Osteocyte (in vitro differentiated cells): ENCODE data around the gene CACNA1C. TPM values are rescaled to one million over a fixed set of nuclear protein-coding genes. Genes with fewer than 3 reads are reported as not detected.

ENCODE experiments used
- DNase-seq: peaks from one replicate; pipeline ENCODE4 v3.0.0; 2021; ENCODE audit warnings: mixed read lengths; ENCODE audit not compliant: unreplicated experiment; ENCODE audit errors: extremely low spot score
- H3K27ac Mint-ChIP-seq: one replicate; pipeline ENCODE4 v1.8.0; 2021; ENCODE audit warnings: mild to moderate bottlenecking, mixed read lengths; ENCODE audit not compliant: unreplicated experiment
- H3K27me3 Mint-ChIP-seq: one replicate; pipeline ENCODE4 v1.8.0; 2021; ENCODE audit warnings: mixed read lengths; ENCODE audit not compliant: unreplicated experiment
- H3K36me3 Mint-ChIP-seq: one replicate; pipeline ENCODE4 v1.8.0; 2021; ENCODE audit warnings: mixed read lengths; ENCODE audit not compliant: unreplicated experiment
- H3K4me1 Mint-ChIP-seq: one replicate; pipeline ENCODE4 v1.8.0; 2021; ENCODE audit warnings: mixed read lengths; ENCODE audit not compliant: unreplicated experiment
- H3K4me3 Mint-ChIP-seq: one replicate; pipeline ENCODE4 v1.8.0; 2021; ENCODE audit warnings: mild to moderate bottlenecking, moderate library complexity, mixed read lengths; ENCODE audit not compliant: unreplicated experiment
- H3K9me3 Mint-ChIP-seq: one replicate; pipeline ENCODE4 v1.8.0; 2021; ENCODE audit warnings: mixed read lengths; ENCODE audit not compliant: unreplicated experiment
- CTCF ChIP-seq: fragments of 200-600 bp; sonication (generic); IDR thresholded peaks from 2 replicates; pipeline ENCODE4 v1.5.0; 2021; ENCODE audit warnings: antibody characterized with exemption, mild to moderate bottlenecking, moderate library complexity
- total RNA-seq: library from RNA; stranded (reverse); gene quantifications from 2 replicates; pipeline ENCODE4 v1.2.1, GENCODE V29; 2021

Gene CACNA1C
- total RNA-seq, 1 donor from 2014 or later: 67.4 TPM

GRCh38 chr12:2023365-2023764, 29.4 kb upstream of the CACNA1C start:
- no peak for TF ChIP-seq CTCF
- peaks cover 29% of the 10 kb centered on the region for H3K27me3 Mint-ChIP-seq
- no peaks in the 10 kb centered on the region for H3K36me3 Mint-ChIP-seq
- no peaks in the 10 kb centered on the region for H3K4me1 Mint-ChIP-seq
- H3K9me3 Mint-ChIP-seq: peaks cover 3% of the 10 kb centered on the region
- no peak for DNase-seq
- no peak overlapping the region for H3K4me3 Mint-ChIP-seq
- no peak overlapping the region for H3K27ac Mint-ChIP-seq

DNA sequence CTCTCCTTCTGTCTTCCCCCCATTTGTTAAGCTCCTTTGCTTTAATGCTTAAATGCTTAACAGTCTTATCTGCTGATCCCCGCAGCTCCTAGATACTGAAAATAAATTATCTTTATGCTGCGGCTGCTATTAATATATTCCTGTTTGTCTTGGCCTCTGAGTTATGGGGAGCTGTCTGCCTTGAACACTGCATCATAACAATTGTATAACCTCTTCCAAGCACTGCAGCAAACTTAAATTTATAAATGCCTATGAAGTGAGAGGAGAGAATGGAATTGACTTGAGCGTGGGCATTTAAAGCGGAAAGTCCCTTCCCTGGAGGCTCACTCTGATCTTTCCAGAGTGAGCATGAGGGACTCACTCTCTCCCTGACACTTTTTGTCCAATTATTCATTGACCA, 25.4 kb upstream of the CACNA1C start:
- TF ChIP-seq CTCF: no peak
- H3K27ac Mint-ChIP-seq: no peak overlapping the region

GRCh38 chr12:2029851-2030250, 22.9 kb upstream of the CACNA1C start:
- DNase-seq: no peak
- H3K27me3 Mint-ChIP-seq: peaks cover 49% of the 10 kb centered on the region
- no peaks in the 10 kb centered on the region for H3K9me3 Mint-ChIP-seq
- H3K27ac Mint-ChIP-seq: no peak overlapping the region
- no peak overlapping the region for H3K4me3 Mint-ChIP-seq
- no peaks in the 10 kb centered on the region for H3K36me3 Mint-ChIP-seq
- no peak for TF ChIP-seq CTCF
- peaks cover 4% of the 10 kb centered on the region for H3K4me1 Mint-ChIP-seq

More for the DNA sequence above, 25.4 kb upstream of the CACNA1C start:
- H3K4me1 Mint-ChIP-seq: no peaks in the 10 kb centered on the region
- no peak overlapping the region for H3K4me3 Mint-ChIP-seq
- peaks cover 31% of the 10 kb centered on the region for H3K27me3 Mint-ChIP-seq
- H3K9me3 Mint-ChIP-seq: peaks cover 3% of the 10 kb centered on the region
- DNase-seq: no peak
- H3K36me3 Mint-ChIP-seq: no peaks in the 10 kb centered on the region

DNA sequence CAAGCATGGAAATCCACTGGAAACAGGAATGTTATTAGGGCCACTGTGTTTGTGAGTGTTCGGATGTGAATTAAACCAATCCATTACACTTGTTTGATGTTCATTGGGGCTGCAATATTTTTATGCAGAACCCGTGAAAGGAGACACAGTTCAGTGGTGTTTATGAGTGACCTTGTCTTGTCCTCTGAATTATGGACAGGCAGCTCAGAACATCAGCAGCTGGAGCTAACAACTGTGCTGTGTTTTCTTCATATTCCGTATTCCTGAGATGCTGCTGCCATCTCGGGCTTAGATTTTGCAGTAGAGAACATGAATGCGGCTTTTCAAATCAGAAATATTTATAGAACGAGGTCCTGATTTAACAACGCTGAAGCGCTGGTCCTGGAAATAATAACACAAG, 20.3 kb upstream of the CACNA1C start:
- H3K27ac Mint-ChIP-seq: no peak overlapping the region
- TF ChIP-seq CTCF: no peak
- H3K9me3 Mint-ChIP-seq: no peaks in the 10 kb centered on the region
- H3K36me3 Mint-ChIP-seq: no peaks in the 10 kb centered on the region
- H3K27me3 Mint-ChIP-seq: peaks cover 65% of the 10 kb centered on the region
- H3K4me3 Mint-ChIP-seq: no peak overlapping the region
- peaks cover 12% of the 10 kb centered on the region for H3K4me1 Mint-ChIP-seq
- no peak for DNase-seq

- no peaks in the 10 kb centered on the region for H3K36me3 Mint-ChIP-seq
- peak; percentile 92 for DNase-seq
- peaks cover 12% of the 10 kb centered on the region for H3K4me1 Mint-ChIP-seq
- peak; percentile 94 for TF ChIP-seq CTCF
- H3K4me3 Mint-ChIP-seq: peak overlapping the region; percentile 62
- no peaks in the 10 kb centered on the region for H3K9me3 Mint-ChIP-seq
- no peak overlapping the region for H3K27ac Mint-ChIP-seq
- peaks cover 72% of the 10 kb centered on the region for H3K27me3 Mint-ChIP-seq
Observed at GRCh38 chr12:2034633-2035430, 18.0 kb upstream of the CACNA1C start.
